ENCODE data around the gene ZBTB45. TPM values are rescaled to one million over a fixed set of nuclear protein-coding genes. Genes with fewer than 3 reads are reported as not detected.

Gene ZBTB45
- total and polyA plus RNA-seq, 3 donors from 2014 or later = 6.9 to 15.1 (median 14.0) TPM

DNA sequence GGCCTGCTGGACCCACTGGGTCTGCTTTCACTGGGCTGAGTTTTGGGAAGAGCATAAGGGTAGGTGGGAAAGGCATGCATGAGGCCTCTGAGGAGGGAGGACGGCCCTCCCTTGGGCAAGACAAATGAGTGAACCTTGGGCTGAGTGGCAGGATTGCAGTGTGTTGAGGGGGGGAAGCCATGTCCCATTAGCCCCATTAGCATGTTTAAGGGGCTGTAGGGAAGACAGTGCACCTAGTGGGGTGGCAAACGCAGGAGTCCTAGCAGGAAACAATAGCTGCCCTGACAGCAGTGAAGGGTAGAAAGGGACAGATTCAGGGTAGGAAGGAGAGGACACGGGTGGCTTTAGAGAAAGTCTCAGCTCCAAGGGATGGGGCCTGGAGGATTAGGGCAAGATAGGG lies 3.1 kb upstream of the ZBTB45 start:
- H3K36me3 ChIP-seq (ENCODE audit: low read depth, missing control alignments) = no peaks in the 10 kb centered on the region
- H3K4me1 ChIP-seq = peaks cover 17% of the 10 kb centered on the region
- no peak overlapping the region for H3K27ac ChIP-seq
- DNase-seq = no peak
- no peak overlapping the region for H3K4me3 ChIP-seq
- TF ChIP-seq POLR2A (IDR thresholded peaks at IDR 0.05) = no peak
- intact Hi-C loops (cut with DNase I; ENCODE audit: low total_unique reads) = no loop called here
- no peaks in the 10 kb centered on the region for H3K9me3 ChIP-seq
- no peaks in the 10 kb centered on the region for H3K27me3 ChIP-seq
- WGBS, 2 donors = 80 to 84% methylated on average over 3 of the region's 3 CpGs

DNA sequence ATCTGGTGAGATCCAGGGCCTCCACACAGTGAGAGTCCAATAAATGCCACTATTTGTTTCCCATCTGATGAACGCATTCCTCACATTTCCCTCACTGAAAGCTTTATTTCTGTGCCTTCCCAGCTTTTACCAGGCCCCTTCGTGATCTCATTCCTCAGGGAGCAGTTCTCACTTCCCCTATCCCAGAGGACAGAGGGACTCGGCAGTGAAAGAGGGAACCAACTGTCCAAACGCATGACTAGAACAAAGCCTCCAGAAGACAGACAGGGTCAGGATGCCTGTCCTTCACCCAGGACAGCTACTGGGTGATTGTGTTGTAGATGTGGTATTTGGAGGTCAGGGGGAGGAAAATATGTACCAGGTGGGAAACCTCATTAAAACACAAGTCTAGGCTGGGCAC lies 2.0 kb upstream of the ZBTB45 start:
- H3K4me1 ChIP-seq = peaks cover 19% of the 10 kb centered on the region
- no peak for DNase-seq
- TF ChIP-seq, protein P1, sequence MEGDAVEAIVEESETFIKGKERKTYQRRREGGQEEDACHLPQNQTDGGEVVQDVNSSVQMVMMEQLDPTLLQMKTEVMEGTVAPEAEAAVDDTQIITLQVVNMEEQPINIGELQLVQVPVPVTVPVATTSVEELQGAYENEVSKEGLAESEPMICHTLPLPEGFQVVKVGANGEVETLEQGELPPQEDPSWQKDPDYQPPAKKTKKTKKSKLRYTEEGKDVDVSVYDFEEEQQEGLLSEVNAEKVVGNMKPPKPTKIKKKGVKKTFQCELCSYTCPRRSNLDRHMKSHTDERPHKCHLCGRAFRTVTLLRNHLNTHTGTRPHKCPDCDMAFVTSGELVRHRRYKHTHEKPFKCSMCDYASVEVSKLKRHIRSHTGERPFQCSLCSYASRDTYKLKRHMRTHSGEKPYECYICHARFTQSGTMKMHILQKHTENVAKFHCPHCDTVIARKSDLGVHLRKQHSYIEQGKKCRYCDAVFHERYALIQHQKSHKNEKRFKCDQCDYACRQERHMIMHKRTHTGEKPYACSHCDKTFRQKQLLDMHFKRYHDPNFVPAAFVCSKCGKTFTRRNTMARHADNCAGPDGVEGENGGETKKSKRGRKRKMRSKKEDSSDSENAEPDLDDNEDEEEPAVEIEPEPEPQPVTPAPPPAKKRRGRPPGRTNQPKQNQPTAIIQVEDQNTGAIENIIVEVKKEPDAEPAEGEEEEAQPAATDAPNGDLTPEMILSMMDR (IDR thresholded peaks at IDR 0.05) = no peak
- TF ChIP-seq POLR2A (IDR thresholded peaks at IDR 0.05) = no peak
- H3K27me3 ChIP-seq = no peaks in the 10 kb centered on the region
- H3K4me3 ChIP-seq = no peak overlapping the region
- no peak overlapping the region for H3K27ac ChIP-seq
- intact Hi-C loops (cut with DNase I; ENCODE audit: low total_unique reads) = no loop called here
- 66 to 67% methylated on average over 4 of the region's 4 CpGs for WGBS, 2 donors
- H3K9me3 ChIP-seq = no peaks in the 10 kb centered on the region
- H3K36me3 ChIP-seq (ENCODE audit: low read depth, missing control alignments) = no peaks in the 10 kb centered on the region

DNA sequence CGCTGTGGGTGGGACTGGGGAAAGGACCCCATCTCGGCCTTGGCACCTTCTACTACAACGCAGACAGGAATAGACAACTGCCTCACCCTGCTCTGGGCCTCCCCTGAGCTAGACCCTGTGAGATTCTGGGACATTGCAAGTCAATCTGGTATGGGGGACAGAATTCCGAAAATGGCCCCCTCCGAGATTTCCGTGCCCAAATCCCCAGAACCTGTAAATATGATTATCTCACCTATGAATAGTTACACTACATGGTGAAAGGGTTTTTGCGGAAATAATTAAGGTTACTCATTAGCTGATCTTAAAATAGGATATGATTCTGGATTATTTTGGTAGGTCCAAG lies 618 bp upstream of the ZBTB45 start:
- 2 to 8% methylated on average over 7 of the region's 7 CpGs for WGBS, 2 donors
- no peak for DNase-seq
- no peaks in the 10 kb centered on the region for H3K27me3 ChIP-seq
- no peaks in the 10 kb centered on the region for H3K36me3 ChIP-seq (ENCODE audit: low read depth, missing control alignments)
- intact Hi-C loops (cut with DNase I; ENCODE audit: low total_unique reads) = no loop called here
- peak overlapping the region; percentile 94 to 97 for H3K27ac ChIP-seq
- peaks cover 19% of the 10 kb centered on the region for H3K4me1 ChIP-seq
- TF ChIP-seq, protein P1 (IDR thresholded peaks at IDR 0.05) = no peak
- TF ChIP-seq POLR2A (IDR thresholded peaks at IDR 0.05) = no peak
- no peaks in the 10 kb centered on the region for H3K9me3 ChIP-seq
- H3K4me3 ChIP-seq = peak overlapping the region; percentile 81 to 94

DNA sequence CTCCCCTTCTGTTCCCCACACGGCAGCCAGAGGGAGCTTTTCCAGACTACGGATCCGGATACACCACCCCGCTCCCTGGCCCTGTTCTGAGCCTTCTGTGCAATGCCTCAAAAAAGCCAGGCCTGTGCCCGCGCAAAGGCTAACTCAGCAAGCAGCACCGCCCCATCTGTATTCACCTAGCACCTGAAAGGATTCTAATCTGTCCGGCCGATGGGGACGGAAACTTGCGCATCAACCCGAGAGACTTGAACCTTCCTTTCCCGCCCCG lies 589 bp downstream of the ZBTB45 start:
- Histone ChIP-seq H3K36me3 (ENCODE audit: low read depth, missing control alignments) (no peaks in the 10 kb centered on the region), H3K27me3 (no peaks in the 10 kb centered on the region), H3K9me3 (no peaks in the 10 kb centered on the region), H3K27ac (peak overlapping the region; percentile 94 to 97), H3K4me1 (peaks cover 19% of the 10 kb centered on the region), H3K4me3 (peak overlapping the region; percentile 81 to 94)
- DNase-seq = peak; percentile 72
- 0 to 1% methylated on average over 11 to 12 of the region's 14 CpGs for WGBS, 2 donors
- intact Hi-C loops (cut with DNase I; ENCODE audit: low total_unique reads) = no loop called here
- TF ChIP-seq, protein P1 (IDR thresholded peaks at IDR 0.05) = peak in 1 of 3 experiments; percentile 56
- TF ChIP-seq POLR2A (IDR thresholded peaks at IDR 0.05) = no peak

DNA sequence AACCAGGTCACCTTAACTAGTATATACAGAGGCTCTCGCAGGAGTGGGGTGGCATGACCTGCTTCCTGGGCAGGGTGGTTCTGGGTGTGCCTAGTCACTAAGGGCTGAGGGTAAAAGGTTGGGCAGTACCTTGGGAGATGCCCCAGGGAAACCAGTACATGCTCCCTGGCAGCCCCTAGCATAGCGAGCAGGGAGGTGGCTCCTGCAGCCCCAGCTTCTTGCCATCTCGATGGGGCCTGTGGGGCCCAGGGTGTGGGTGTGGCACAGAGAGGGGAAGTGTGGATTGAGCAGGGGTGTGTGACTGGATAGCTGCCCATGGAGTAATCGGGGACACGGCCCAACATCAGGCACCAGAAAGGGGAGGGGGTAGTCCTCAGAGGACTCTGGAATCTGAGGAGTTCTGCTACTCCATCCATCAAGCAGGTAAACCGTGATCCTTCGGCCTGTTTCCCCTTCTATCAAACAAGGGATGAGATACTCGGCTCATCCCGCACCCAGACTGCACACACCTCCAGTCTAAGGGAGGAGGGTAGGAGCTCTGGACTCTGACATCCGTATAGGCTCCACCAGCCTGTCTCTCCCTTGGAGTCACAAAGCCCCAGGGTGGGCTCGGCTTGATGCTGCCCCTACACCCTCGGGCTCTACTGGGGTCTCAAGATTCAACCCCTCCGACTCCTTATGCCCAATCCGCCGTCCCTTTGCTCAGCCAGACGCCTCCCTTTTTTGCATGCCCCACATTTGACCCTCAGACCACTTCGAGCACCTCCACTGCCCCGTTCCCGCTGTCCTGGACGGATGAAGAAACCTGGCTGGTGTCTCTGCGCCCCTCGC lies 1.1 kb downstream of the ZBTB45 start:
- Histone ChIP-seq H3K36me3 (ENCODE audit: low read depth, missing control alignments) (no peaks in the 10 kb centered on the region), H3K9me3 (no peaks in the 10 kb centered on the region), H3K4me3 (peak overlapping the region; percentile 81 to 94), H3K27me3 (no peaks in the 10 kb centered on the region), H3K27ac (peak overlapping the region; percentile 94 to 97), H3K4me1 (peaks cover 19% of the 10 kb centered on the region)
- intact Hi-C loops (cut with DNase I; ENCODE audit: low total_unique reads) = no loop called here
- 5 to 11% methylated on average over 16 to 22 of the region's 22 CpGs for WGBS, 2 donors
- DNase-seq = no peak
- no peak for TF ChIP-seq POLR2A (IDR thresholded peaks at IDR 0.05)
- TF ChIP-seq, protein P1 (IDR thresholded peaks at IDR 0.05) = peak in 2 of 3 experiments; percentile 20 to 50
